PFSK-1 (cell line): ENCODE measurements around the gene PLCXD3.

Experiments
- FOXP2 ChIP-seq: optimal IDR thresholded peaks from 2 replicates; pipeline ENCODE3; 2011; ENCODE audit warnings: borderline replicate concordance, control low read depth, inconsistent platforms; ENCODE audit not compliant: insufficient read depth; ENCODE audit errors: extremely low read length, extremely low read depth
- POLR2AphosphoS5 ChIP-seq: IDR thresholded peaks from 2 replicates; pipeline ENCODE4 v1.6.1; 2012; ENCODE audit warnings: low read depth, mild to moderate bottlenecking, control low read depth, low read length, moderate library complexity
- REST ChIP-seq, 2 experiments: IDR thresholded peaks; 2 replicates each; pipeline versions ENCODE4 v1.6.1 to v1.8.0; 2011 to 2012; ENCODE audit warnings: low read depth in 2 of 2, low read length in 2 of 2, control low read depth in 1 of 2, inconsistent platforms in 1 of 2, mild to moderate bottlenecking in 1 of 2, moderate library complexity in 1 of 2; ENCODE audit not compliant: insufficient read depth in 1 of 2
- SIN3A ChIP-seq: IDR thresholded peaks from 2 replicates; pipeline ENCODE4 v1.6.1; 2012; ENCODE audit warnings: mild to moderate bottlenecking, low read length, moderate library complexity, borderline replicate concordance; ENCODE audit not compliant: insufficient read depth
- TAF1 ChIP-seq: IDR thresholded peaks from 2 replicates; pipeline ENCODE4 v1.6.1; 2012; ENCODE audit warnings: low read length, control low read depth, borderline replicate concordance; ENCODE audit not compliant: insufficient read depth

The PLCXD3 gene

GRCh38 chr5:41263335-41263734 lies 247.1 kb downstream of the PLCXD3 start:
- TF ChIP-seq FOXP2 (no peak), TAF1 (no peak), SIN3A (no peak), POLR2AphosphoS5 (no peak), REST (IDR thresholded peaks at IDR 0.05; ENCODE audit: insufficient read depth in 1 of 2, low read depth in 2 of 2, low read length in 2 of 2) (no peak)
